SK-N-SH treated with all-trans-retinoic acid at 6 μM for 48 hours (cell line): ENCODE data around the gene TNKS1BP1.
"Not testable (repeated sequence)": the region's sequence is repeated elsewhere in the genome, so short reads cannot be mapped to it uniquely, and the experiment has no call there.

Experiments
- ATAC-seq: fragments of 200-7000 bp; cut with Tn5 transposase; 3 replicates; pipeline ENCODE4 v1.9.1; 2020; ENCODE audit warnings: mild to moderate bottlenecking, moderate library complexity
- BACH2 ChIP-seq: fragments of 250-450 bp; sonication (Bioruptor Pico); IDR thresholded peaks from 2 replicates; pipeline ENCODE4 v1.9.0; 2021; ENCODE audit warnings: mild to moderate bottlenecking, borderline replicate concordance
- CREB5 ChIP-seq: fragments of 250-450 bp; sonication (Bioruptor Pico); IDR thresholded peaks from 2 replicates; pipeline ENCODE4 v1.5.1; 2020; ENCODE audit warnings: low read depth, mild to moderate bottlenecking, moderate library complexity
- CSDC2 ChIP-seq: fragments of 250-450 bp; sonication (Bioruptor Pico); IDR thresholded peaks from 2 replicates; pipeline ENCODE4 v1.5.0; 2020; ENCODE audit warnings: mild to moderate bottlenecking, moderate library complexity
- ESRRG ChIP-seq: fragments of 250-450 bp; sonication (Bioruptor Pico); IDR thresholded peaks from 2 replicates; pipeline ENCODE4 v1.6.1; 2021; ENCODE audit warnings: mild to moderate bottlenecking
- ISL1 ChIP-seq: fragments of 250-450 bp; sonication (Bioruptor Pico); IDR thresholded peaks from 2 replicates; pipeline ENCODE4 v2.1.2; 2022; ENCODE audit warnings: mild to moderate bottlenecking, moderate library complexity
- OSR1 ChIP-seq: fragments of 250-450 bp; sonication (Bioruptor Pico); IDR thresholded peaks from 2 replicates; pipeline ENCODE4 v1.8.0; 2022; ENCODE audit warnings: moderate library complexity, mild to moderate bottlenecking, inconsistent platforms
- PATZ1 ChIP-seq: fragments of 250-450 bp; sonication (Bioruptor Pico); IDR thresholded peaks from 2 replicates; pipeline ENCODE4 v1.8.0; 2020; ENCODE audit warnings: mild to moderate bottlenecking, moderate library complexity, borderline replicate concordance
- PPARA ChIP-seq: fragments of 250-450 bp; sonication (Bioruptor Pico); IDR thresholded peaks from 2 replicates; pipeline ENCODE4 v1.5.0; 2020; ENCODE audit warnings: mild to moderate bottlenecking, borderline replicate concordance
- SNAI2 ChIP-seq: fragments of 250-450 bp; sonication (Bioruptor Pico); IDR thresholded peaks from 2 replicates; pipeline ENCODE4 v1.5.0; 2020; ENCODE audit warnings: mild to moderate bottlenecking, moderate library complexity
- TCF4 ChIP-seq: fragments of 250-450 bp; sonication (Bioruptor Pico); IDR thresholded peaks from 2 replicates; pipeline ENCODE4 v1.8.0; 2021; ENCODE audit warnings: mild to moderate bottlenecking, moderate library complexity, borderline replicate concordance
- TOX ChIP-seq: fragments of 250-450 bp; sonication (Bioruptor Pico); IDR thresholded peaks from 2 replicates; pipeline ENCODE4 v1.8.0; 2021; ENCODE audit warnings: mild to moderate bottlenecking, moderate library complexity, borderline replicate concordance
- TSHZ2 ChIP-seq: fragments of 250-450 bp; sonication (Bioruptor Pico); IDR thresholded peaks from 2 replicates; pipeline ENCODE4 v1.5.0; 2020; ENCODE audit warnings: mild to moderate bottlenecking, moderate library complexity
- ZFP3 ChIP-seq: fragments of 250-450 bp; sonication (Bioruptor Pico); IDR thresholded peaks from 2 replicates; pipeline ENCODE4 v1.5.0; 2020; ENCODE audit warnings: mild to moderate bottlenecking, moderate library complexity
- TF ChIP-seq, protein P1 (sequence below): fragments of 250-450 bp; sonication (Bioruptor Pico); IDR thresholded peaks from 2 replicates; pipeline ENCODE4 v1.5.1; 2021; ENCODE audit warnings: mild to moderate bottlenecking, moderate library complexity
- TF ChIP-seq, protein P2 (sequence below): fragments of 250-450 bp; sonication (Bioruptor Pico); IDR thresholded peaks from 2 replicates; pipeline ENCODE4 v1.8.0; 2021; ENCODE audit warnings: low read depth, mild to moderate bottlenecking, moderate library complexity, borderline replicate concordance

Gene TNKS1BP1

DNA sequence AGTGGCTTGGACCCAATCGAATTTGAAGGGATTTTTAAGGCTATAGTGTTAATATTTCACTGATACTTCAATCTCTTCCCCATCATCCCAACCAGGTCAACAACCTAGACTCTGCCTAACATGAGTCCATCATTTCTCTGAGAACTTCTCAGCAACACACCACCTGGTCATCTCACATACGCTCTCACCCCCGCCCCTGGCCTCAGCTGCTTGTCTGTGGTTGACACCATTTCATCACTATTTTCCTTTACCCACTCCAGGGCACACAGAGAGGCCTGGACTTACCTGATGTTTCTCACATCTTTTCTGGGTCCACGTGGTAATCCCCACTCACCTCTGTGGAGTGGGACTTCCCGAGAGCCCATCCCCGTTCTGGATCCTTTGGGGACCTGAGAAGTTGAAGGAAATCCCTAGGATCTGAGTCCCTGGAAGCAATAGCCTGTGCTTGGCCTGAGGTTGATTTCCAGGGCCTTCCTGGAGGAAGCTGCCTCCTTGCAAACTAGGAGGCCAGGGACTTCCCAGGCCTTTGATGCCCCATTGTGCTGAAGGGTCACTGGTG is 16.6 kb upstream of the TNKS1BP1 start:
- ATAC-seq = no peak
- no peak for TF ChIP-seq TSHZ2
- TF ChIP-seq TCF4 (CRISPR knock-in tag) = no peak
- no peak for TF ChIP-seq PPARA
- TF ChIP-seq SNAI2 (CRISPR knock-in tag) = no peak
- no peak for TF ChIP-seq OSR1 (CRISPR knock-in tag)
- no peak for TF ChIP-seq BACH2 (CRISPR knock-in tag)
- no peak for TF ChIP-seq CREB5 (CRISPR knock-in tag)
- TF ChIP-seq ZFP3 (CRISPR knock-in tag) = no peak

DNA sequence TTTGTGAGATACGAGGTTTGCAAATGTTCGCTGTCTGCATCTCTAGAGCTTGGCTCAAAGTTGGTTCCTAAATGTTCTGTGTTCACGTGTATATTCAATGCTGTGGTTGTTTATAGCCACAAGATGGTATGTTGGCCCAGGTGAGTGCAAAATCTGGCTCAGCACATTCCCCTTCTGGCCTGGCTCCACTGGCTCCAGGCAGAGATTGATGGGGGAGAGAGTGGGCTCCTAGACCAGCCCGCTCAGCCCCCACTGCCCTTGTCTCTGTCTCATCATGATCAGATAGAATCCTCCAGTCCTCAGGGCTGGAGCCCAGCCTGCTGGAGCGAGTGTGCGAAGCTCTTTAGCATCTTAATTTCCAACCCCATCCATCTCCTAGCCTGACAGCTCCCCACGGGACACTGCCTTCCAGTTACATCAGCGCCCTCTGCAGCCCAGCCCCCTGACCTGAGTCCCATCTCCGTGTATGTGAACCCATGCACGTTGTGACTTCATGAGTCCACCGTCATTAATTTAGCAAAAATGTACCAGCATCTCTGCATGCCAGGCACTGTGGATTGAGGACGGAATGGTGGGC is 15.4 kb upstream of the TNKS1BP1 start:
- no peak for ATAC-seq
- no peak for TF ChIP-seq OSR1 (CRISPR knock-in tag)
- TF ChIP-seq CREB5 (CRISPR knock-in tag) = no peak

GRCh38 chr11:57339328-57339727 is 14.6 kb upstream of the TNKS1BP1 start:
- TF ChIP-seq SNAI2 (CRISPR knock-in tag) (no peak), ESRRG (no peak), ISL1 (CRISPR knock-in tag) (no peak), OSR1 (CRISPR knock-in tag) (no peak), TOX (CRISPR knock-in tag) (no peak), PATZ1 (CRISPR knock-in tag) (no peak)
- no peak for ATAC-seq

DNA sequence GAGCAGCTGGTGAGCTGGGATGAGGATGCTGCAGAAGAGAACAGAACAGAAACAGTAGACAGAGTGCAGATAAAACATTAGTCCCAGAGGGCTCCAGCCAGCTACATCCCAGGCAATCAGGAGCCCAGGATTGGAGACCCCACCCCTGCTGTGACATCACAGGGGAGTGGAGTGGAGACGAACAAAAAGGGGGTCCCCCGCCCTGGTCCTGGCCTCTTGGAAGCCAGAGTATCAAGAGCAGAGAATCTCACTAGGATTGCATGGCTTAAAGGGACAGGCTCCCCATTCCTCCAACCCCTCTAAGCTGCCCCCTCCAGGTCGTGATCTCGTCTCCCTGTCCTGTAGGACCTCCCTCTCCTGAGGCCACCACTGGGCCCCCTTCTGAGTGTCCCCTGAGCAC is 13.4 kb upstream of the TNKS1BP1 start, which contains the start of gene P2RX3:
TSS of gene P2RX3 (plus strand) at position 211 of the 400 bp plus-strand sequence. CDS start 199 bp downstream, outside the sequence.
- no peak for ATAC-seq
- TF ChIP-seq PATZ1 (CRISPR knock-in tag) = no peak
- no peak for TF ChIP-seq CREB5 (CRISPR knock-in tag)
- TF ChIP-seq CSDC2 = no peak
- TF ChIP-seq, protein P1, sequence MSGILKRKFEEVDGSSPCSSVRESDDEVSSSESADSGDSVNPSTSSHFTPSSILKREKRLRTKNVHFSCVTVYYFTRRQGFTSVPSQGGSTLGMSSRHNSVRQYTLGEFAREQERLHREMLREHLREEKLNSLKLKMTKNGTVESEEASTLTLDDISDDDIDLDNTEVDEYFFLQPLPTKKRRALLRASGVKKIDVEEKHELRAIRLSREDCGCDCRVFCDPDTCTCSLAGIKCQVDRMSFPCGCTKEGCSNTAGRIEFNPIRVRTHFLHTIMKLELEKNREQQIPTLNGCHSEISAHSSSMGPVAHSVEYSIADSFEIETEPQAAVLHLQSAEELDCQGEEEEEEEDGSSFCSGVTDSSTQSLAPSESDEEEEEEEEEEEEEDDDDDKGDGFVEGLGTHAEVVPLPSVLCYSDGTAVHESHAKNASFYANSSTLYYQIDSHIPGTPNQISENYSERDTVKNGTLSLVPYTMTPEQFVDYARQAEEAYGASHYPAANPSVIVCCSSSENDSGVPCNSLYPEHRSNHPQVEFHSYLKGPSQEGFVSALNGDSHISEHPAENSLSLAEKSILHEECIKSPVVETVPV (CRISPR knock-in tag) = no peak
- TF ChIP-seq, protein P2, sequence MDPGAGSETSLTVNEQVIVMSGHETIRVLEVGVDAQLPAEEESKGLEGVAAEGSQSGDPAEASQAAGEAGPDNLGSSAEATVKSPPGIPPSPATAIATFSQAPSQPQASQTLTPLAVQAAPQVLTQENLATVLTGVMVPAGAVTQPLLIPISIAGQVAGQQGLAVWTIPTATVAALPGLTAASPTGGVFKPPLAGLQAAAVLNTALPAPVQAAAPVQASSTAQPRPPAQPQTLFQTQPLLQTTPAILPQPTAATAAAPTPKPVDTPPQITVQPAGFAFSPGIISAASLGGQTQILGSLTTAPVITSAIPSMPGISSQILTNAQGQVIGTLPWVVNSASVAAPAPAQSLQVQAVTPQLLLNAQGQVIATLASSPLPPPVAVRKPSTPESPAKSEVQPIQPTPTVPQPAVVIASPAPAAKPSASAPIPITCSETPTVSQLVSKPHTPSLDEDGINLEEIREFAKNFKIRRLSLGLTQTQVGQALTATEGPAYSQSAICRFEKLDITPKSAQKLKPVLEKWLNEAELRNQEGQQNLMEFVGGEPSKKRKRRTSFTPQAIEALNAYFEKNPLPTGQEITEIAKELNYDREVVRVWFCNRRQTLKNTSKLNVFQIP (CRISPR knock-in tag) = no peak

DNA sequence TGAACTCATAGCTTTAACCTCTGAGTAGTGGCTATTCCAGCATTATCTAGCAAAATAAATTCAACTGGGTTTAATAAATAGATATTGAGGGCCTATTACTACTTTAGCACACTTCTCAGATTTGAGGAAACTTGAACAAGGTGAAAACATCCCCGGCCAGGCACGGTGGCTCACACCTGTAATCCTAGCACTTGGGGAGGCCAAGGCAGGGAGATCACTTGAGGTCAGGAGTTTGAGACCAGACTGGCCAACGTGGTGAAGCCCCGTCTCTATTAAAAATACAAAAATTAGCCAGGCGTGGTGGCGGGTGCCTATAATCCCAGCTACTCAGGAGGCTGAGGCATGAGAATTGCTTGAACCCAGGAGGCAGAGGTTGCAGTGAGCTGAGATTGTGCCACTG is 12.1 kb upstream of the TNKS1BP1 start:
- ATAC-seq = not testable (repeated sequence)
